TTC549 (cell line): Measurements from ENCODE around the gene NFKBIE.
"Not testable (repeated sequence)": the region's sequence is repeated elsewhere in the genome, so short reads cannot be mapped to it uniquely, and the experiment has no call there.

Source experiments
- FAIRE-seq: peaks from 2 replicates; lab custom pipeline; 2012; peaks lifted over from hg19 to GRCh38; lab: Jason Lieb, UNC

NFKBIE gene

GRCh38 chr6:44243345-44243744 is 22.0 kb downstream of the NFKBIE start:
- no peak for FAIRE-seq

- FAIRE-seq = no peak
Observed at GRCh38 chr6:44238687-44239350, 26.5 kb downstream of the NFKBIE start.

- no peak for FAIRE-seq
Observed at GRCh38 chr6:44237813-44238433, 27.4 kb downstream of the NFKBIE start.

- no peak for FAIRE-seq
Observed at GRCh38 chr6:44237021-44237812, 28.1 kb downstream of the NFKBIE start.

- no peak for FAIRE-seq
Observed at GRCh38 chr6:44235891-44236516, 29.3 kb downstream of the NFKBIE start.

GRCh38 chr6:44235269-44235668 is 30.1 kb downstream of the NFKBIE start:
- FAIRE-seq = no peak

- no peak for FAIRE-seq
Observed at GRCh38 chr6:44234101-44235025, 31.0 kb downstream of the NFKBIE start.

GRCh38 chr6:44233567-44234100 is 31.7 kb downstream of the NFKBIE start:
- no peak for FAIRE-seq

- no peak for FAIRE-seq
Observed at GRCh38 chr6:44232676-44233566, 32.4 kb downstream of the NFKBIE start.

- FAIRE-seq = not testable (repeated sequence)
Observed at GRCh38 chr6:44231426-44231825, 33.9 kb downstream of the NFKBIE start.

- FAIRE-seq = no peak
Observed at GRCh38 chr6:44230034-44230675, 35.2 kb downstream of the NFKBIE start.

- FAIRE-seq = no peak
Observed at GRCh38 chr6:44229376-44230033, 35.8 kb downstream of the NFKBIE start.

- no peak for FAIRE-seq
Observed at GRCh38 chr6:44228836-44229235, 36.5 kb downstream of the NFKBIE start.

- FAIRE-seq = no peak
Observed at GRCh38 chr6:44228433-44228832, 36.9 kb downstream of the NFKBIE start.

GRCh38 chr6:44228031-44228430 is 37.3 kb downstream of the NFKBIE start:
- FAIRE-seq = no peak

GRCh38 chr6:44227148-44227793 is 38.1 kb downstream of the NFKBIE start:
- FAIRE-seq = no peak

- no peak for FAIRE-seq
Observed at GRCh38 chr6:44226368-44227147, 38.8 kb downstream of the NFKBIE start.
